Hematopoietic multipotent progenitor cell treated with erythropoietin and hydrocortisone succinate and interleukin-3 and kit ligand, for 6 days (in vitro differentiated cells): Measurements from ENCODE around the gene HMG20A.
"Not testable (repeated sequence)": the region's sequence is repeated elsewhere in the genome, so short reads cannot be mapped to it uniquely, and the experiment has no call there.

Experiments used
- DNase-seq: peaks from one replicate; pipeline ENCODE4 v3.0.0-alpha.2; 2015

The HMG20A gene

DNA sequence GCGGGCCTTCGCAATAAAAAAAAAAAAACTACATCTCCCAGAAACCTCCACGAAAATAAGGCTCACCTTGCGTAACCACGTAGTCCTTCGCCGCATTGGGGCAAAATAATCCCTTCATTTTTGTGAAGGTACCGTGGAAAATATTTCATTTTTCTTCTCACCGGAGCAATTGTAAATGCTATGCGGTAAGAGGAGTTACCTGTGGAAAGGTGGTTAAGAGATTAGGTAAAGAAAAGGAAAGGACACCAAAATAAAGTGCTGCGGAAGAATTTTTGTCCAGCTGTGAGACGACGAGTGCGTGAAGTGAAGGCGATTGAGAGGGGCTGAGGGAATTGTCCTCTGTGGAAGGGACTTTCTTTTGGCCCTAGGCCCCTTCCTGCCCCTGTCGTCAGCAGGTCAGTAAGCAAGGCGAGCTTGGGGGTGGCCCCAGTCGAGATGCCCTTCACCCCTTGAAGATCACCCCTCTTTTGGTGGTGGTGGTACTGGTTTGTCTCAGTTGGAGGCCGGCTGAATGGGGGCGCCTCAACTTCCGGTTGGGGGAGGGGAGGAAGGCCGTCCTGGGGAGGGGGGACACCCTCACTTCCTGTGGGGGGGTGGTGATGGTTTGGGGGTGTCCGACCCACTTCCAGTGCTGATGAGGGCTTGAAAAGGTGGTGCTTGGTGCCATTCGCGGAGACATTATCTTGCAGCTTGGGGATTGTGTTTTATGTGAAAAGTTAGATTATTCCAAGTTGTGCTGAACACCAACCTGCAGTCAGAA lies at the start of gene HMG20A:
Gene HMG20A, plus strand, starts transcription at position 279 of the 760 bp plus-strand sequence. CDS start 37,520 bp downstream, outside the sequence.
- DNase-seq = peak; percentile 90

DNA sequence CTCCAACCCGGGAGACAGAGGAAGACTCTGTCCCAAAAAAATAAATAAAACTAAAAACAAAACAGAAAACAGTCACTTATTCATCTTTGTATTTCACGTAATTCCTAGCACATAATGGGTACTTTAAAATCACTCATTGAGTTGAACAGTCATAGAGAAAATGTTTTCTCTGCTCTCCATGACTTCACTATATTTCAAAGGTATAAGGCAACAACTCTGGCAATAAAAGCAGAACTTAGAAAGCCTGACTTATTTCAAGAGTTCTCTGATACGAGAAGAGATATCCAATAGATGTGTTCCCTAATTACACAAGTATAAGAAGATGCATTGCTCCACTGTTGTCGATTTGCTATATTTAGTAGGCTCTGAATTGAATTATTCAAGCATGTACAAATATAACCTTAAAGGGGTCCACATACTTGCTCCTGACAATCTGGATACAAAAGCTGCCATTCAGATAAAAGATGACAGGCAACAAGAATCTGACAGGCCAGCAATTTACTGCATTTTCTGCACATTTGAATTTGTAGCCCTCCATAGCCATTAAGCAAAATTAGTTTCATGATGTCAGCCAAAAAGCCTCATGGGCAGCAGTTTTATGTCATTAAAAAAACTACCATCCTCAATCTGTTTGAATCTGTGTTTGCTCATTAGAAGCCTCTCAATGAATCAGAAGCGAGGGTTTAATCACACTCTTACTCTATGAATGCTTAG lies 48.7 kb upstream of the HMG20A start:
- peak; percentile 10 for DNase-seq

DNA sequence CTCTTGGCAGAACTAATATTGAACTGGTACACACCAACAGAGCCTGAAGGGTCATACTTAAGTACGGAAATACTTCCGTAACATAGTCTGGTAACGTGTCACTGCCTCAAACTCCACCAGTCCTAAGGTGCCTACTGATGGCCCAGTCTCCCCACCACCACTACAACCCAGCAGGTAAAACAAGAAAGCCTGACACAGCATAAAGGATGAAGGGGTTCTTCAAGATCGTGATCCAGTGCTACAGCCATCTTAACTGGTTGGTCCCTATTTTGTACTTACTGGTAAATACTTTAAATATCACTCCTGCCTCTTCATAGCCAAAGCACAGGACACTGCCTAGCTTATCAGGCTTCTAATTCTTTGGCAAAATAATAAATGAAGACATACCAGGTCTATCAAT lies 47.2 kb upstream of the HMG20A start:
- DNase-seq = no peak

DNA sequence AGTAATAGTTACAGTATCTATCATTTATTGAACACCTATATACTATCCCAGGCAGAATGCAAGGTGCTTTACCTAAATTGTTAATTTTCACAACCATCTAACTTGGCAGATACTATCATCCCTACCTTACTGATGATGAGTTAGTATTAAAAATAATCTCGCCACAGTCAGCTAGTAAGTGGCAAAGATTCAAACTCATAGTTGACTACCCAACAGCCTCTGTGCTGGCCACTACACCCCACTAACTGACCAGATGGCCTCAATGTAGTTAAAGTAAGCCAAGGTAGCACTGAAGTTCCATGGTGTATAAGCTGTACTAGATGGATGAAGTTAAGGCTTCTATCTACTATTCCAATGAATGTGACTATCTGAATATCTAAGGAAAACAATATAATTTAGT lies 45.6 kb upstream of the HMG20A start:
- no peak for DNase-seq

DNA sequence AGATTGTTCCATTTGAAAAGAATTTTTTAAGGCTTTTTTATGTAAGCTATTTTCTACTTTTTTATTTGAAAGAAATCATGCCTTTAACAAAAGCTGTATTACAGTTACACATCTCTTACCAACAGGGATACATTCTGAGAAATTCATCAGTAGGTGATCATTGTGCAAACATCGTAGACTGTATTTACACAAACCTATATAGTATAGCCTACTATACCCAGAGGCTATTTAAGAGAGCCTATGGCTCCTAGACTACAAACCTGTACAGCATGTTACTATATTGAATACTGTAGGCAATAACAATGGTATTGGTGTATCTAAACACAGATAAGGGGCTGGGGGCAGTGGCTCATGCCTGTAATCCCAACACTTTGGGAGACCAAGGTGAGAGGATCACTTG lies 43.9 kb upstream of the HMG20A start:
- DNase-seq = no peak

DNA sequence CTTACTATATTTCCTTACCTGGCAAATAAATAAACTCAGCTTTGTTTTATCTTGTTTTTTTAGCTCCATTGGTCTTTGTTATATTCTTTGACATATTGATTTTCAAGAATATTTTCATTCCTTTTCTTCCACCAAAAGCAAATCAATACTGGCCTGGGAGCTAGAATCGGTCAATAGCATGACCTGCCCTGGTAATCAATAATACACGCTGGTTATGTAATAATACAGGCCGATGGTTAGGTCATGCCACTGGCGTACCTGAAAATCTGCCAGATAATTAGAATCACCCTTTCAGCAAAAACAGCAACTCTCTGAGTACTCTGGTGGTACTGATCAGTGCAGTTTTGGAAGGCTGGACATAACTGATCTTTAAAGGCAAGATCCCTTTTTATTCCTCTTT lies 40.7 kb upstream of the HMG20A start:
- DNase-seq = no peak

DNA sequence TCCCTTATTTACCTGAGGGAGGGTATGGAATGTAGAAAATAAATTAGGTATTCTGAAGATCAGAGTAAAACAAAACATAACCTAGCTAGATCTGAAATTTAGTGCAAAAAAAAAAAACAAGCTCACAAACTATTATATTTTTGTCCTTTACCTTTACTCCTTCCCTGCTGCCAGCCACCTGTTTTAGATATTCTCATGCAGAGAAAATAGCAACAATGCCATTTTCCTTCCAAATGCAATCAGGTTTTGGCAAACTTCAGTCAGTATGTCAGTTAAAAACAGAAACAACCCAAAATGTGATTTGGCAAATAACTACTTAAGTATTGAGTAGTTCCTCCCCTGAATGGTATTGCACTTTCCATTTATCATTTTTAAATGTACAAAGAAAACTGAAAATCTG lies 36.6 kb upstream of the HMG20A start:
- DNase-seq = no peak

DNA sequence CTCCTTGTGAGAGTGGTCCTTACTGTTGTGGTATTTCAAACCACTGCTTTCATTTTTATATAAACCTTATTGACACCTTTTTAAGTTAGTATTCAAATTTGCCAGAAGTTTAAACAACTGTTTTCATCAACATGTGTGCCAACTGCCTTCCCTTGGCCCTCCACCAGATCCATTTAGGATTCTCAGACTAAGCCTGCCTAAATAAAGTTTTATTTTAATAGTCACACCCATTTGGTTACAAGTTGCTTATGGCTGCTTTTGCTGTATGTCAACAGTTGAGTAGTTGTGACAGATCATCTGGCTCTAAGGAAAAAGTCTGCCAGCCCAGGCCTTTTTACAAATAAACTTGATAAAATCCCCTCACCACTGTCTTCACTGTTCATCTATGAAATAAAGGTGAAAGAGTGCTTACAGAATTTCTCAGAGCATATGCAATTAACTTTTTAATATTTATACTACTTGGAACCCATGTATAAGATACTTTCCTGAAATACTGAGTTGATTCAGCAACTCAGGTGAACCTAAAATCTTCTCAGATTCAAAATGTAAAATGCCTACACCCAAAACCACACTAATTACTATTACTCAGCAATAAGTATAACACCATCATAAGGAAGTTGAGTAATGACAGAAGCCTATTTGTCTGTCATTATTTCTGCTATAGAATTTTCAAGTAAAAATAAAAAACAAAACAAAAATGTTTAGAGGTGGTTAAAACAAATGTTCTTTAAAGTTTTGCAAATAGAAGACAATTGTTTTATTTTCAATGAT lies 35.9 kb upstream of the HMG20A start:
- DNase-seq = no peak

DNA sequence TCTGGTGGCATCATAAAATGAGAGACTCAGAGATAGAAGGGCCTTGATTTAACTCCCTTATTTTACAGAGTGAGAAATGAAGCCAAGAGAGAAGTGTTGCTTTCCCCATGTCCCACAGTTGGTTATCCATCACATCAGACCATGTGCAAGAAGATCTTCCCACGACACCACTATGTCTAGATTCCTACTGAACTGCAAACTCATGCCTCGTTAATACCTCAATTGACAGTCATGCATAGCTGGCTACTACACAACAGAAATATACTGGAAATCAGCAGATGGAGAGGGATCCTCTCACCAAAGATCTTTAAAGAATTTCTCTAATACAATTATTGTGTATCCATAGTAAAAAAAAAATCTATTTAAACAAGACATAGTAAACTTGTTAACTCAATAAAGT lies 34.1 kb upstream of the HMG20A start:
- peak; percentile 11 for DNase-seq

DNA sequence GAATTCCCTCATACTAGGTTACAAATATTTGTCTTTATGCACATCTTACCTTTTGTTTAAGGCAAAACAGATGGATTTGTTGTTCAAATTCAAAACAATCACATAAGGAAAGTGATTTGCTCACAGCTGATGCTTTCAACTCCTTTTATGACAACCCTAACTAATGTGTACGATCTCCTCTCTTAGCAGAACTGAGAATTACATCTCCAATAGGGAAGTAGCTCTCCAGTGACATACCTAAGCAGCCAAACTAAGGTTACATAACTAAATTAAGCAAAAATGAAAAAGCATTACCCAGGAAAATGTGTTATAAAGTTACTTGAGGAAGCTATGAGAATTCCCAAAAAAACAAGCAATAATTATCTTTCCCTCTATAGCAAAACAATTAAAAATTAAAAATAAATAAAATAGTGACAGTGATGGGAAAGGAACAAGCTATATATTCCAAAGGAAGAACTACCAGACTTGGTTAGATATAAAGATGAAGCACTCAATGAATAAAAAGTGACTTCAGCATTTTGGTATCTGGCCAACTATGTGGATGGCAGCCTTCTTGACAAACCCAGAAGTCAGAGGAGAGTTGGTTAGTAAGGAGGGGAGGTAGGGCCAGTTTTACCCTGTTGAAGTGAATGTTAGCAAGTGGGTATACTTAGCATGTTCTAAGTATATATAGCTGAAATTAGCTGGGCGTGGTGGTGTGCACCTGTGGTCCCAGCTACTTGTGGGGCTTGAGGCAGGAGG lies 33.2 kb upstream of the HMG20A start:
- DNase-seq = peak; percentile 23

DNA sequence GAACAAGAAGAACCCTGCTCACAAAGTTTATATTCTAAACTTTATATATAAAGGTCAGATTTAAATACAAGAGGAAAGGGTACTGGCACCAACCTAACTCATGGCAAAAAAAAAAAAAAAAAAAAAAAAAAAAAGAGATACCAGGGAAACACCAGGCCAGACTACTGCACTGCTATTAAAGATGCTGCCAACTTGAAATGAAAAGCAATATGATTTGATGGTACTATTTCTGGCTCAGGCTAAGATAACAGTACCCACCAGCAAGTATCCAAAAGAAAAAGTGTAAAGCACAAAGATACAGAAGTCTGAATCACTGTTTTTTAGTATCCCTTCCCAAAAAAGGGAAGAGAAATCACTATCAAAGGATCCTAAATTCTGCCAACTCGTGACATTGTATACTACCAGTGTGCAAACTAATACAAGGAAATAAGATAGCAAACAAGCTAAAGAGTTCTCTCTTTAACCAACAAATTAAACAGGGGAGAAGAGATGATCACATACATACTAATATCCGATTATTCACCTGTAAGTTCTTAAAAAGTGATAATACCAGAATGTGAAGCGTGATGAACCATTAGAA lies 29.2 kb upstream of the HMG20A start:
- DNase-seq = no peak

DNA sequence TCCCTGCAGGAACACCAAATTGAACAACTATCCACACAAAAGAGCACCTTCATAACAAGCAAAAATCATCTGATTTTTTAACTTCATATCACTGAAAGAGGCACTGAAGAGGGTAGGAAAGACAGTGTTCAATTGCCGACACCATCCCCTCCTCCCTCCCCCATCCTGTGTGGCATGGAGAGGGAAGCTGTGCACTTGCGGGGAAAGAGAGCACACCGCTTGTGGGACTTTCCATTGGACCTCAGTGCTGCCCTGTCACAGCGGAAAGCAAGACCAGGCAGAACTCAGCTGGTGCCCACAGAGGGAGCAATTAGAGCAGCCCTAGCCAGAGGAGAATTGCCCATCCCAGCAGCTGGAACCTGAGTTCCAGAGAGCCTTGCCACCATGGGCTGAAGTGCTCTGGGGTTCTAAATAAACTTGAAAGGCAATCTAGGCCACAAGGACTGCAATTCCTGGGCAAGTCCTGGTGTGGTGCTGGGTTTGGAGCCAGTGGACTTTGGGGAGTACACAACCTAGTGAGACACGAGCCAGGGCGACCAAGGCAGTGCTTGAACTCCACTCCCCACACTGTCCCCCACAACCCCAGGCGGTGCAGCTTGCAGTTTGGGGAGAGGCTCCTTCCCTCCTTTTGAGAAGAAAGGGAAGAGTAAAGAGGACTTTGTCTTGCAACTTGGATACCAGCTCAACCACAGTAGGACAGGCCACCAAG lies 27.8 kb upstream of the HMG20A start:
- no peak for DNase-seq

DNA sequence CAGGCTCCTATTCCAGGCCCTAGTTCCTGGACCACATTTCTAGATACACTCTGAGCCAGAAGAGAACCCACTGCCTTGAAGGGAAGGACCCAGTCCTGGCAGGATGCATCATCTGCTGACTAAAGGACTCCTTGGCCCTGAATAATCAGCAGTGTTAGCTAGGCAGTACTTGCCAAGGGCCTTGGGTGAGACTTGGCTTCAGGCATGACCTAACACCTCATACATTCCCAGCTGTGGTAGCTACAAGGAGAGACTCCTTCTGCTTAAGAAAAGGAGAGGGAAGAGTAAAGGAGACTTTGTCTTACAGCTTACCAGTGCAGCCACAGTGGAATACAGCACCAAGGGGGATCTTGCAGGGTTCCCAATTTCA lies 27.2 kb upstream of the HMG20A start:
- DNase-seq = no peak

DNA sequence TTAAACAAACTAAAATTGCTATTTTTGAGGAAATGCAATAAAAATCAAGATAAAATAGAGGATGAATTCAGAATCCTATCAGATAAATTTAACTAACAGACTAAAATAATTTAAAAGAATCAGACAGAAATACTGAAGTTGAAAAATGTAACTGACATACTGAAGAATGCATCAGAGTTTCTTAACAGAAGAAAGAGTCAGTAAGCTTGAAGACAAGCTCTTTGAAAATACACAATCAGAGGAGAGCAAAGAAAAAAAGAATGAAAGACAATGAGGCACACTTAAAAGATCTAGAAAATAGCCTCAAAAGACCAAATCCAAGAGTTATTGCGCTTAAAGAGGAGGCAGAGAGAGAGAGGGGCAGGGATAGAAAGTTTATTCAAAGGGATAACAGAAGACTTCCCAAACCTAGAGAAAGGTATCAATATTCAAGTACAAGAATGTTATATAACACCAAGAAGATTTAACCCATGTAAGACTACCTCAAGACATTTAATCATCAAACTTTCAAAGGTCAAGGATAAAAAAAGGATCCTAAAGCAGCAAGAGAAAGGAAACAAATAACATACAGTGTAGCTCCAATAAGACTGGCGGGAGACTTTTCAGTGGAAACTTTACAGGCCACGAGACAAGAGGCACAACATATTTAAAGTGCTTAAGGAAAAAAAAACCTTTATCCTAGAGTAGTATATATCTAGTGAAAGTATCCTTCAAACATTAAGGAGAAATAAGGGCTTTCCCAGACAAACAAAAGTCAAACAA lies 25.5 kb upstream of the HMG20A start:
- no peak for DNase-seq

DNA sequence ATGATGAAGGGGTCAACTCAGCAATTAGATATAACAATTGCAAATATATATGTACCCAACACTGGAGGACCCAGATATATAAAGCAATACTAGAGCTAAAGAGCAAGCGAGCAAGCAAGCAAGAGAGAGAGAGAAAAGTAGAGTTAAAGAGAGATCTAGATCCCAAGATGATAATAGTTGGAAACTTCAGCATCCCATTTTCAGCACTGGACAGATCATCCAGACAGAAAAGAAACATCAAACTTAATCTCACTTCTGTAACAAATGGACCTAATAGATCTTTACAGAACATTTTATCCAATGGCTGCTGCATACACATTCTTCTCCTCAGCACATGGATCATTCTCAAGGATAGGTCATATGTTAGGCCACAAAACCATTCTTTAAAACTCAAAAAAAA lies 24.0 kb upstream of the HMG20A start:
- DNase-seq = no peak

DNA sequence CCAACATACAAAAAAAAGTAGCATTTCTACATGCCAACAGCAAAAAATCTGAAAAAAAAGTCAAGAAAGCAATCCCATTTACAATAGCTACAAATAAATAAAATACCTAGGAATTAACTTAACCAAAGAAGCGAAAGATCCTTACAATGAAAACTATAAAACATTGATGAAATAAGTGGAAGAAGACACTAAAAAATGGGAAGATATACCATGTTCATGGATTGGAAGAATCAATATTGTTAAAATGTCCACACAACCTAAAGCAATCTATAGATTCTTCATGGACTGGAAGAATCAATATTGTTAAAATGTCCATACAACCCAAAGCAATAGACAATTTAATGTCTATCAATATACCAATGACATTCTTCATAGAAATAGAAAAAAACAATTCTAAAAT lies 21.8 kb upstream of the HMG20A start:
- DNase-seq = no peak

DNA sequence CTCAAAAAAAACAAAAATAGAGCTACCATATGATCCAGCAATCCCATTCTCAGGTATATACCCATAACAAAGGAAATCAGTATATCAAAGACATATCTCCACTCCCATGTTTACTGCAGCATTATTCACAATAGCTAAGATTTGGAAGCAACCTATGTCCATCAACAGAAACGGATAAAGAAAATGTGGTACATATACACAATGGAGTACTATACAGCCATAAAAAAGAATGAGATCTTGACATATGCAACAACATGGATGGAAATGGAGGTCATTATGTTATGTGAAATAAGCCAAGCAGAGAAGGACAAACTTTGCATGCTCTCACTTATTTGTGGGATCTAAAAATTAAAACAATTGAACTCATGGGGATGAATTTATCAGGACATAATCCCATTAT lies 20.4 kb upstream of the HMG20A start:
- DNase-seq = no peak

DNA sequence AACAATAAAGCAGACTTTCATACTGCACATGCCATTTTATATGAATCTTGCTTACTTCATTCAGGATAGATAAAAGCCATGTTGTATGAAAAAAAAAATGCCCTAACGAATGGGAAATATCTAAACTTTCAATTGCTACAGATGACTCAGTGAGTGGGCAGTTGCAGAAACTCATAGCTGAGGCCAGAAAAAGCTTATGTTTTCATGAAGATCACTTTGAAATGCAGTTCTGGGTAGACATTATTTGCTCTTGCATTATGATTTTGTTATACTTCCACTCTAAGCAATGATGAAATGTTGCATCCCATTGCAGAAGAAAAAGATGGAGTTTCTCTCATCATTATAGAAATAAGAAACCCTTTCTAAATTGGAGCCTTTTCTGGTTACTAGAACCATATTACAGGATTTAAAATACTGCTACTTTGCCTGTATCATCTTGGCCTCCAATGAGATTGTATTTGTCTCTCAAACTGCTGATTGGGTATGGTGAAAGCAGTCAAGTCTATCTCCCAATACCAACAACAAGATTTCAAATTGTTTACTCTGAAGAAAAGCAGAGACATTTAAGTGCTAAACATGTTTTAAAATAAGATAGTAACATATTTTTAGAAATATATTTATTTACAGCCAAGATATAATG lies 17.8 kb upstream of the HMG20A start:
- DNase-seq = no peak

DNA sequence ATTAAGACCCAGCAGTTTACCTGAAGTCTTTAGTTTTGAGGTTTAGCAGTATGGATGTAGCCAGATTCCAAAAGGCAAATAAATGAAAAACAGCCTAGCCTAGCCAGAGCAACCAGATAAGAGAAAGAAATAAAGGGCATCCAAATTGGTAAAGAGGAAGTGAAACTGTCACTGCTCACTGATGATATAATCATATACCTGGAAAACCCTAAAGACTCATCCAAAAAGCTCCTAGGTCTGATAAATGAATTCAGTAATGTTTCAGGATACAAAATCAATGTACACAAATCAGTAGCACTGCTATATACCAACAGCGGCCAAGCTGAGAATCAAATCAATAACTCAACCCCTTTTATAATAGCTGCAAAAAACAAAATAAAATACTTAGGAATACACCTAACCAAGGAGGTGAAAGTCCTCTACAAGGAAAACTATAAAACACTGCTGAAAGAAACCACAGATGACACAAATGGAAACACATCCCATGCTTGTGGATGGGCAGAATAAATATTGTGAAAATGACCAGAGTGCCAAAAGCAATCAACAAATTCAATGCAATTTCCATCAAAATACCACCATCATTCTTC lies 14.4 kb upstream of the HMG20A start:
- not testable (repeated sequence) for DNase-seq

DNA sequence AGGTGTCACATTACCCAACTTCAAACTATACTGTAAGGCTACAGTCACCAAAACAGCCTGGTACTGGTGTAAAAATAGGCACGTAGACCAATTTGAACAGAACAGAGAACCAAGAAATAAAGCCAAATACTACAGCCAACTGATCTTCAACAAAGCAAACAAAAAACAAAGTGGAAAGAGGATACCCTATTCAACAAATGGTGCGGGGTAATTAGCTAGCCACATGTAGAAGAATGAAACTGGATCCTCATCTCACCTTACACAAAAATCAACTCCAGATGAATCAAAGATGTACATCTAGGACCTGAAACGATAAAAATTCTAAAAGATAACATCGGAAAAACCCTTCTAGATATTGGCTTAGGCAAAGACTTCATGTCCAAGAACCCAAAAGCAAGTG lies 13.8 kb upstream of the HMG20A start:
- no peak for DNase-seq
